Esophagus muscularis mucosa (tissue), 4 donors: ENCODE results near the gene CALHM1. TPM values are rescaled to one million over a fixed set of nuclear protein-coding genes. Genes with fewer than 3 reads are reported as not detected.
"Not testable (repeated sequence)": the region's sequence is repeated elsewhere in the genome, so short reads cannot be mapped to it uniquely, and the experiment has no call there.

Experiments used
- DNase-seq: peaks from one replicate; pipeline ENCODE4 v3.0.0-alpha.2; 2017; ENCODE audit errors: extremely low spot score
- H3K27ac ChIP-seq, 4 donors: fragments of 200-600 bp; sonication (generic); replicated peaks in 1 of 4; 1 replicate in 3 of 4; 2 replicates in 1 of 4; pipeline ENCODE4 v1.5.1; 2016 to 2019; ENCODE audit warnings: mild to moderate bottlenecking in 1 of 4
- H3K27me3 ChIP-seq, 4 donors: fragments of 200-600 bp; sonication (generic); one replicate each; pipeline versions ENCODE4 v1.5.1 to v1.6.0; 2016 to 2019
- H3K36me3 ChIP-seq, 4 donors: fragments of 200-600 bp; sonication (generic); one replicate each; pipeline ENCODE4 v1.5.1; 2016 to 2019
- H3K4me1 ChIP-seq, 4 donors: fragments of 200-600 bp; sonication (generic); one replicate each; pipeline ENCODE4 v1.5.1; 2016 to 2019
- H3K4me3 ChIP-seq, 4 donors: fragments of 200-600 bp; sonication (generic); 1 replicate in 2 of 4; 2 replicates in 2 of 4; pipeline ENCODE4 v1.5.1; 2016 to 2019; ENCODE audit warnings: mild to moderate bottlenecking in 4 of 4, moderate library complexity in 1 of 4
- H3K9me3 ChIP-seq, 4 donors: fragments of 200-600 bp; sonication (generic); 1 replicate in 3 of 4; 2 replicates in 1 of 4; pipeline ENCODE4 v1.5.1; 2016 to 2019
- EP300 ChIP-seq: sonication (generic); formaldehyde crosslinking; IDR thresholded peaks from one replicate; pipeline ENCODE4 v1.6.1; 2017; ENCODE audit warnings: antibody characterized with exemption
- POLR2A ChIP-seq: fragments of 450-650 bp; IDR thresholded peaks from one replicate; pipeline ENCODE4 v1.6.1; 2017; ENCODE audit warnings: antibody characterized with exemption, moderate library complexity, mild to moderate bottlenecking, low read depth
- POLR2AphosphoS5 ChIP-seq, 2 donors: sonication (generic); formaldehyde crosslinking; IDR thresholded peaks; one replicate each; pipeline ENCODE4 v1.6.1; 2017; ENCODE audit warnings: antibody characterized with exemption in 2 of 2
- WGBS: methylation state at CpG from one replicate; pipeline ENCODE4 v1.1.5; 2018; 5-methylcytosine and 5-hydroxymethylcytosine counted together
- intact Hi-C: fragments of 100-400 bp; cut with DNase I; formaldehyde crosslinking; loops from one replicate; pipeline ENCODE4 v1.15.1; 2023
- total RNA-seq, 4 donors: library from RNA; depleted of rRNA; stranded (reverse); fragments of >200 nt; gene quantifications; one replicate each; pipeline versions ENCODE4 v1.1.0 to v1.2.1, GENCODE V29; 2016
- TF ChIP-seq, protein P1 (sequence below), 3 experiments: fragments of 200-600 bp in 2 of 3; fragments of 450-650 bp in 1 of 3; sonication (generic) in 2 of 3; IDR thresholded peaks; one replicate each; pipeline ENCODE4 v1.5.1; 2017 to 2019; ENCODE audit warnings: antibody characterized with exemption in 3 of 3, mild to moderate bottlenecking in 2 of 3, moderate library complexity in 1 of 3

CALHM1 gene
- total RNA-seq, 4 donors from 2014 or later, result not detected

- intact Hi-C loops, result no loop called here
- no peak overlapping the region for H3K4me3 ChIP-seq
- peaks cover 6 to 19% (median 12%) of the 10 kb centered on the region in 4 donors for H3K4me1 ChIP-seq
- WGBS, result 82% methylated on average over 2 of the region's 2 CpGs
- no peaks in the 10 kb centered on the region for H3K27me3 ChIP-seq
- H3K27ac ChIP-seq, result no peak overlapping the region
- DNase-seq, result no peak
- H3K9me3 ChIP-seq, result no peaks in the 10 kb centered on the region
- no peak for TF ChIP-seq POLR2AphosphoS5 (IDR thresholded peaks at IDR 0.05)
- TF ChIP-seq EP300, result no peak
- TF ChIP-seq, protein P1, sequence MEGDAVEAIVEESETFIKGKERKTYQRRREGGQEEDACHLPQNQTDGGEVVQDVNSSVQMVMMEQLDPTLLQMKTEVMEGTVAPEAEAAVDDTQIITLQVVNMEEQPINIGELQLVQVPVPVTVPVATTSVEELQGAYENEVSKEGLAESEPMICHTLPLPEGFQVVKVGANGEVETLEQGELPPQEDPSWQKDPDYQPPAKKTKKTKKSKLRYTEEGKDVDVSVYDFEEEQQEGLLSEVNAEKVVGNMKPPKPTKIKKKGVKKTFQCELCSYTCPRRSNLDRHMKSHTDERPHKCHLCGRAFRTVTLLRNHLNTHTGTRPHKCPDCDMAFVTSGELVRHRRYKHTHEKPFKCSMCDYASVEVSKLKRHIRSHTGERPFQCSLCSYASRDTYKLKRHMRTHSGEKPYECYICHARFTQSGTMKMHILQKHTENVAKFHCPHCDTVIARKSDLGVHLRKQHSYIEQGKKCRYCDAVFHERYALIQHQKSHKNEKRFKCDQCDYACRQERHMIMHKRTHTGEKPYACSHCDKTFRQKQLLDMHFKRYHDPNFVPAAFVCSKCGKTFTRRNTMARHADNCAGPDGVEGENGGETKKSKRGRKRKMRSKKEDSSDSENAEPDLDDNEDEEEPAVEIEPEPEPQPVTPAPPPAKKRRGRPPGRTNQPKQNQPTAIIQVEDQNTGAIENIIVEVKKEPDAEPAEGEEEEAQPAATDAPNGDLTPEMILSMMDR (IDR thresholded peaks at IDR 0.05), result no peak
- TF ChIP-seq POLR2A, result no peak
- no peaks in the 10 kb centered on the region for H3K36me3 ChIP-seq
These were observed 28.7 kb upstream of the CALHM1 start for GRCh38 chr10:103487410-103487708.

- H3K4me1 ChIP-seq, result peaks cover under 1 to 14% (median 10%) of the 10 kb centered on the region in 4 donors
- intact Hi-C loops, H3K36me3 ChIP-seq, H3K4me3 ChIP-seq, H3K27ac ChIP-seq, H3K9me3 ChIP-seq, DNase-seq, H3K27me3 ChIP-seq: not testable (repeated sequence)
- 86% methylated on average over 8 of the region's 8 CpGs for WGBS
These were observed 28.1 kb upstream of the CALHM1 start for GRCh38 chr10:103486635-103487409.

- TF ChIP-seq EP300 (no peak), POLR2A (no peak), POLR2AphosphoS5 (IDR thresholded peaks at IDR 0.05) (no peak)
- TF ChIP-seq, protein P1 (IDR thresholded peaks at IDR 0.05), result peak; percentile 47 to 63 (median 52)
- H3K27me3 ChIP-seq, result no peaks in the 10 kb centered on the region
- H3K27ac ChIP-seq, result no peak overlapping the region
- 54% methylated on average over 12 of the region's 12 CpGs for WGBS
- no peak for DNase-seq
- H3K4me1 ChIP-seq, result peaks cover 0 to 18% (median 14%) of the 10 kb centered on the region in 4 donors
- no peaks in the 10 kb centered on the region for H3K36me3 ChIP-seq
- intact Hi-C loops, result no loop called here
- H3K4me3 ChIP-seq, result no peak overlapping the region
- no peaks in the 10 kb centered on the region for H3K9me3 ChIP-seq
These were observed 23.4 kb upstream of the CALHM1 start for GRCh38 chr10:103481974-103482531.

GRCh38 chr10:103480521-103480920 lies 21.8 kb upstream of the CALHM1 start:
- no peak for TF ChIP-seq EP300
- no peak for TF ChIP-seq POLR2AphosphoS5 (IDR thresholded peaks at IDR 0.05)
- TF ChIP-seq POLR2A, result no peak
- TF ChIP-seq, protein P1 (IDR thresholded peaks at IDR 0.05), result no peak
- no peak overlapping the region for H3K27ac ChIP-seq
- intact Hi-C loops, result no loop called here
- H3K27me3 ChIP-seq, result peaks cover 0 to 6% (median 0%) of the 10 kb centered on the region in 4 donors
- no peak overlapping the region for H3K4me3 ChIP-seq
- H3K9me3 ChIP-seq, result no peaks in the 10 kb centered on the region
- WGBS, result 73% methylated on average over 5 of the region's 5 CpGs
- no peaks in the 10 kb centered on the region for H3K36me3 ChIP-seq
- DNase-seq, result no peak
- H3K4me1 ChIP-seq, result peaks cover 0 to 10% (median 6%) of the 10 kb centered on the region in 4 donors

- Histone ChIP-seq H3K36me3 (no peaks in the 10 kb centered on the region), H3K27ac (no peak within 1 kb of the TSS), H3K27me3 (peaks cover 0 to 6% (median 0%) of the 10 kb centered on the region in 4 donors), H3K4me3 (no peak within 1 kb of the TSS), H3K4me1 (peaks cover 0 to 8% (median 3%) of the 10 kb centered on the region in 4 donors), H3K9me3 (no peaks in the 10 kb centered on the region)
- 65% methylated on average over 5 of the region's 7 CpGs for WGBS
- TF ChIP-seq EP300, result no peak
- TF ChIP-seq, protein P1 (IDR thresholded peaks at IDR 0.05), result no peak
- no peak for TF ChIP-seq POLR2AphosphoS5 (IDR thresholded peaks at IDR 0.05)
- no peak for TF ChIP-seq POLR2A
- intact Hi-C loops, result no loop called here
- no peak for DNase-seq
These were observed 20.4 kb upstream of the CALHM1 start, which contains the start of gene CALHM3 for GRCh38 chr10:103479135-103479534. Gene CALHM3 (minus strand): TSS chr10:103479240. CDS start chr10:103479032, 208 bp downstream.
